GM12875 (cell line): ENCODE measurements around the gene PANX2.

Source experiments
- H3K4me3 ChIP-seq: one replicate; pipeline ENCODE4 v1.5.1; 2011; ENCODE audit warnings: low read depth, low read length, control low read depth
- CTCF ChIP-seq: IDR thresholded peaks from 2 replicates; pipeline ENCODE4 v1.5.1; 2011; ENCODE audit warnings: low read depth, mild to moderate bottlenecking, control low read depth, inconsistent platforms, low read length, moderate library complexity, borderline replicate concordance; ENCODE audit not compliant: insufficient read depth

Gene PANX2

DNA sequence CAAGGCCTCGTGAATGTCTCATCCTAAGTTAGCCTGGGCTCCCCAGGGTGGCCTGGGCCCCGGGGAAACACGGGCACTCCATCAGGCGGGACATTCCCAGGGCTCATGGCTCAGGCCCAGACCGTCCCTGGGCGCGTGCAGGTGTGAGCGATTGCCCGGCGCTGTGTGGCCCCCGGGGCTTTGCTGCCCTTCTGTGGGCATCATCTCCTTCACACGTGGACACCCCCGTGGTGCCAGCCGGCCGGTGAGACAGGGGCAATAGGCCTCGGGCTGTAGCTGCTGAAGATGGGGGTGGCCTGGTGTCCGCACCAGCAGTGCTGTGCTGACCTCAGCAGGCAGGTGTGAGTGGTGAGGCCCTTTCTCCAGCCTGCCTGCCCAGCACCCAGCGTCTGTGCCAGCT, 25.7 kb downstream of the PANX2 start:
- TF ChIP-seq CTCF = no peak
- no peak overlapping the region for H3K4me3 ChIP-seq

DNA sequence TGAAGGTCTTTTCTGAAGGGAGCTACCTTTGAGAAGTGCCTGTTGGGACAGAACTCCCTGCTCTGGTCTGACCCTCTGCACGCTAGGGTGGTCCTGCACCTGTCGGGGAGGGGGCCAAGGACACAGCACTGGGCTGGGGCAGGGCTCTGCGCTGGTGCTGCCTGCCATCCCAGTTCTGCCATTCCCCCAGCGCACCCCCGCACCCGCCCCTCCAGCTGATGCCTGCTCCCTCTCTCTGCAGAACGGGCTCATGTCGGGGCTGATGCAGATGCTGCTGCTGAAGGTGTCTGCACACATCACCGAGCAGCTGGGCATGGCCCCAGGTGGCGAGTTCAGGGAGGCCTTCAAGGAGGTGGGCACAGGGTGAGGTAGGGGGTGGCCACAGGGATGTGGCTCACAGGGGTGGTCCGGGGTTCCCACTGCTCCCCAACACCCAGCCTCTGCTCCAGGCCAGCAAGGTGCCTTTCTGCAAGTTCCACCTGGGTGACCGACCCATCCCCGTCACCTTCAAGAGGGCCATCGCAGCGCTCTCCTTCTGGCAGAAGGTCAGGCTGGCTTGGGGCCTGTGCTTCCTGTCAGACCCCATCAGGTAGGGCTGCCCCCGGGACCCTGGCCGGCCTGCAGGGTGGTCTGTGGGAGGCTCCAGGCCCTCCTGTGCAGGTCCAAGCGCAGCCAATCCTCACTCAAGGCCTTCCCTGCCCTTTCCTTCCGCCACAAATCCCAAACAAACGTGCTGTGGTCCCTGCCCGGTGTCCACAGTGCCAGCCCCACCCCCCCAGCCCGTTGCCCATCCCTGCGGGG, 26.7 kb downstream of the PANX2 start:
- TF ChIP-seq CTCF = no peak

GRCh38 chr22:50197856-50198623, 27.5 kb downstream of the PANX2 start:
- H3K4me3 ChIP-seq = no peak overlapping the region
- no peak for TF ChIP-seq CTCF

More for the DNA sequence above, 26.7 kb downstream of the PANX2 start:
- H3K4me3 ChIP-seq = no peak overlapping the region

DNA sequence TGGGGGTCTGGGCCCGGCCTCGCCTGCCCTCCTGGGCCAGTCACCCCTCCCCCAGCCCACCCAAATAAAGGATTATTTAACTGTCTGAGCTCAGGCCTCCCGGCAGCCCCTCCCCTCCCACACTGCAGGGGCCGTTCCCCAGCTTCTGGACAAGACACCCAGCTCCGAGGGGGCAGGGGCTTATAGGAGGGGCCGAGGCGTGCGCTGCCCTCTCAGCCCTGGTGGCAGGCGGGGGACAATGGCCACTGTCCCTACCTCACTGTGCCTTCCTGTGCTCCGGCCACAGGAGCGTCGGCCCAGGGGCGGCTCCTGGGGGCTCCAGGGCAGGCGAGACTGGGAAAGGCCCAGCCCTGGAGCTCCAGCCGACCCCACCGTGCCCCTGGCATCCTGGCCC, 28.1 kb downstream of the PANX2 start:
- no peak overlapping the region for H3K4me3 ChIP-seq
- TF ChIP-seq CTCF = no peak

- TF ChIP-seq CTCF = no peak
These were observed 28.8 kb downstream of the PANX2 start for GRCh38 chr22:50199251-50199721.

GRCh38 chr22:50199829-50200460, 29.4 kb downstream of the PANX2 start:
- H3K4me3 ChIP-seq = peak overlapping the region; percentile 72
- TF ChIP-seq CTCF = no peak

More at GRCh38 chr22:50199251-50199721, 28.8 kb downstream of the PANX2 start:
- no peak overlapping the region for H3K4me3 ChIP-seq
